OCI-LY1 (cell line): ENCODE measurements around the gene PAPOLB.

ENCODE experiments used
- H2AFZ ChIP-seq: fragments of 200-600 bp; sonication (generic), shearing (Covaris generic); 2 replicates; pipeline ENCODE4 v1.6.0; 2014; ENCODE audit warnings: antibody characterized with exemption, mild to moderate bottlenecking, low read length
- H3F3A ChIP-seq: fragments of 200-600 bp; sonication (generic), shearing (Covaris generic); 2 replicates; pipeline ENCODE4 v1.6.0; 2014; ENCODE audit warnings: mild to moderate bottlenecking, antibody characterized with exemption, low read length, moderate library complexity; ENCODE audit not compliant: insufficient read depth
- H3K27ac ChIP-seq: fragments of 200-600 bp; sonication (generic); 2 replicates; pipeline ENCODE4 v1.5.1; 2014; ENCODE audit warnings: low read length, mixed run types, mild to moderate bottlenecking, low read depth; ENCODE audit not compliant: poor library complexity, severe bottlenecking
- H3K27me3 ChIP-seq: fragments of 200-600 bp; sonication (generic); 2 replicates; pipeline ENCODE4 v1.6.0; 2014; ENCODE audit warnings: antibody characterized with exemption, mild to moderate bottlenecking, low read length, moderate library complexity; ENCODE audit not compliant: insufficient read depth
- H3K36me3 ChIP-seq: fragments of 200-600 bp; sonication (generic); 2 replicates; pipeline ENCODE4 v1.6.1; 2014; ENCODE audit warnings: mild to moderate bottlenecking, antibody characterized with exemption, low read length, moderate library complexity, mixed read lengths; ENCODE audit not compliant: insufficient read depth
- H3K4me1 ChIP-seq: fragments of 200-600 bp; sonication (generic); 2 replicates; pipeline ENCODE4 v1.5.1; 2014; ENCODE audit warnings: mild to moderate bottlenecking, low read length, moderate library complexity; ENCODE audit not compliant: insufficient read depth, severe bottlenecking
- H3K4me2 ChIP-seq: fragments of 200-600 bp; sonication (generic), shearing (Covaris generic); 2 replicates; pipeline ENCODE4 v1.6.1; 2014; ENCODE audit warnings: low read length
- H3K4me3 ChIP-seq: fragments of 200-600 bp; sonication (generic); 2 replicates; pipeline ENCODE4 v1.5.1; 2014; ENCODE audit warnings: low read length, low read depth, mild to moderate bottlenecking, mixed read lengths; ENCODE audit not compliant: poor library complexity, severe bottlenecking
- H3K79me2 ChIP-seq: fragments of 200-600 bp; shearing (Covaris generic); 2 replicates; pipeline ENCODE4 v1.6.1; 2016; ENCODE audit warnings: mixed run types, low read length, mixed read lengths; ENCODE audit not compliant: insufficient read depth
- H3K9ac ChIP-seq: fragments of 200-600 bp; sonication (generic), shearing (Covaris generic); 2 replicates; pipeline ENCODE4 v1.6.1; 2014; ENCODE audit warnings: mild to moderate bottlenecking, low read length, mixed read lengths
- H3K9me2 ChIP-seq: fragments of 200-600 bp; sonication (generic), shearing (Covaris generic); 2 replicates; pipeline ENCODE4 v1.6.1; 2014; ENCODE audit warnings: low read depth, mild to moderate bottlenecking, low read length, mixed read lengths
- H3K9me3 ChIP-seq: fragments of 200-600 bp; shearing (Covaris generic); 2 replicates; pipeline ENCODE4 v1.6.1; 2014; ENCODE audit warnings: low read length, mixed read lengths
- H4K20me1 ChIP-seq: fragments of 200-600 bp; sonication (generic), shearing (Covaris generic); 2 replicates; pipeline ENCODE4 v1.6.0; 2016; ENCODE audit warnings: mild to moderate bottlenecking, low read length; ENCODE audit not compliant: insufficient read depth
- CTCF ChIP-seq: fragments of 200-600 bp; sonication (generic), shearing (Covaris generic); IDR thresholded peaks from 2 replicates; pipeline ENCODE4 v1.5.1; 2017; ENCODE audit warnings: mild to moderate bottlenecking, antibody characterized with exemption, low read length, moderate library complexity, mixed read lengths
- EZH2 ChIP-seq: fragments of 200-600 bp; sonication (generic), shearing (Covaris generic); IDR thresholded peaks from 2 replicates; pipeline ENCODE4 v1.8.0; 2017; ENCODE audit warnings: borderline replicate concordance, mixed run types, mild to moderate bottlenecking, antibody characterized with exemption, low read length, moderate library complexity, mixed read lengths

PAPOLB gene

DNA sequence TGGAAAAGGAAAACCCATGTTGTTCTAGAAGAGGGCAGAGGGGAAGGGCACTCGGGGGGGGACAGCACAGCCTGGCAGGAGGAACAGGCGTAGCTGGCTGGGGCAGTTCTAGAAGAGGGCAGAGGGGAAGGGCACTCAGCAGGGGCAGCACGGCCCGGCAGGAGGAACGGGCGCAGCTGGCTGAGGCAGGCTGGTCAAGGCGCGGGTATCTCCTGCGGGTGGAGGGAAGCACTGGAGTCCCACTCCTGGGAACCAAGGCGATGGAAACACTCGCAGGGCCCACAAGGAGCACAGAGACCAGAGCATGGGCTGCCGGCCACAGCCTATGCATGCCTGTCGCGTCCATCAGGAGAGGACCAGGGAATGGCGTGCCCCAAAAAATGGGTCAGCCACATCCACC, 36.7 kb downstream of the PAPOLB start:
- Histone ChIP-seq H3K36me3 (no peaks in the 10 kb centered on the region), H3K9ac (no peak overlapping the region), H4K20me1 (no peaks in the 10 kb centered on the region), H3F3A (no peaks in the 10 kb centered on the region), H2AFZ (no peak overlapping the region), H3K27me3 (no peaks in the 10 kb centered on the region), H3K4me3 (no peak overlapping the region), H3K9me2 (no peaks in the 10 kb centered on the region), H3K27ac (no peak overlapping the region), H3K4me1 (no peaks in the 10 kb centered on the region), H3K4me2 (no peak overlapping the region), H3K9me3 (no peaks in the 10 kb centered on the region), H3K79me2 (no peaks in the 10 kb centered on the region)
- no peak for TF ChIP-seq CTCF
- no peak for TF ChIP-seq EZH2

DNA sequence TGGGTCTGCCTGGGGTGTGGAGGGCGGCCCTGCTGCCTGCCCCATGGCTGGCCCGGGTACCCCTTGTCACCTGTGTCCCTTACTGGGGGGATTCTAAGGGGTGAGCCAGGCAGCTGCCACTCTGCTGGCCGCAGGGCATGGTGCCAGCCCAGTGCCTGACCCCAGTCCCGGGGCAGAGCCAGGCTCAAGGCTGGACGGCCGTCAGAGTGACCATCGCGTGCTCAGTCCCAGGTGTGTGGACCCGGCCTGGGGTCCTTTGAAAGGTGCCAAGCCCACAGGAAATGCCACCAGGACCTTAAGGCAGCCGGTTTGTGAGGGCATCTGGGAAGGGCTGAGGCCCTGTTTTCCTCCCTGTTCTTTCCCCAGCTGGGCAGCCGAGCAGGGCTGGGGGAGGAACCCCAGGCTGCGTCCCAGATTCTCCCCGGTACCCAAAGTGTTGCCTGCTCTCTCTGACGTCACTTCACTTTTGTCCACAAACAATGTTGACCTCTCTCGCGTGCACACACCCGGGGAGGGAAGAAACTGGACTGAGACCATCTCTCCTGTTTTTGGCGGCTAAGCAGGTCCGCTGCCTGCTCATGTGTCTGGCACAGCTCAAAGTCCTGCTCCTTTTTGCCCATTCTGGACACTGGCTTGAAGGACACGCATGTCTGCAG, 37.6 kb downstream of the PAPOLB start:
- H2AFZ ChIP-seq, result no peak overlapping the region
- TF ChIP-seq EZH2 (no peak), CTCF (no peak)
- no peaks in the 10 kb centered on the region for H3F3A ChIP-seq
- no peak overlapping the region for H3K27ac ChIP-seq
- no peaks in the 10 kb centered on the region for H3K27me3 ChIP-seq
- no peaks in the 10 kb centered on the region for H3K9me2 ChIP-seq
- no peak overlapping the region for H3K4me2 ChIP-seq
- no peaks in the 10 kb centered on the region for H3K4me1 ChIP-seq
- H4K20me1 ChIP-seq, result no peaks in the 10 kb centered on the region
- H3K9me3 ChIP-seq, result no peaks in the 10 kb centered on the region
- no peak overlapping the region for H3K9ac ChIP-seq
- no peak overlapping the region for H3K4me3 ChIP-seq
- H3K79me2 ChIP-seq, result no peaks in the 10 kb centered on the region
- H3K36me3 ChIP-seq, result no peaks in the 10 kb centered on the region

- Histone ChIP-seq H3K9me3 (no peaks in the 10 kb centered on the region), H3K4me1 (no peaks in the 10 kb centered on the region), H3K79me2 (no peaks in the 10 kb centered on the region), H2AFZ (no peak overlapping the region), H3K27me3 (no peaks in the 10 kb centered on the region), H3K27ac (no peak overlapping the region), H3K9ac (no peak overlapping the region), H4K20me1 (no peaks in the 10 kb centered on the region), H3F3A (no peaks in the 10 kb centered on the region), H3K4me3 (no peak overlapping the region), H3K9me2 (no peaks in the 10 kb centered on the region), H3K36me3 (no peaks in the 10 kb centered on the region), H3K4me2 (no peak overlapping the region)
- no peak for TF ChIP-seq CTCF
- no peak for TF ChIP-seq EZH2
Measured at GRCh38 chr7:4823441-4824119, 38.2 kb downstream of the PAPOLB start.
